ENCODE measurements around the gene FRMD4A.

DNA sequence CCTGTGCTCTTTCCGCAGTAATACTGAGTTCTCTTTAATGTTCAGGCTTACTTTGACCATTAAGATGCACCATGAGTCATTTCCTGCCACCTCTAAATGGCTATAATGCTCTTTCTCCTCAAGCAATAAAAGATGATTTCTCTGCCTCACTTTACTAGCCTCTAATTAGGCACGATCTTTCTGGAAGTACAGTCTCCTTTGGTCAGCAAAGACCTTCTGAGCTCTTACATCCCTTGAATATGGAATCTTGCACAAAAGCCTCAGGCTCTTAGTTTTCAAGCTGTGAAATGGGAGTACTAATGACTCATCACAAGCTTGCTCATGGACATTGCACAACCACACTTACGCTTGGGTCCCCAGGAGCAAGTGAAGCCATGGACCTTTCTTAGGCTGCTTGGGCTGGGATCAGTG, 85.9 kb downstream of the FRMD4A start:
- TF ChIP-seq, protein P1, sequence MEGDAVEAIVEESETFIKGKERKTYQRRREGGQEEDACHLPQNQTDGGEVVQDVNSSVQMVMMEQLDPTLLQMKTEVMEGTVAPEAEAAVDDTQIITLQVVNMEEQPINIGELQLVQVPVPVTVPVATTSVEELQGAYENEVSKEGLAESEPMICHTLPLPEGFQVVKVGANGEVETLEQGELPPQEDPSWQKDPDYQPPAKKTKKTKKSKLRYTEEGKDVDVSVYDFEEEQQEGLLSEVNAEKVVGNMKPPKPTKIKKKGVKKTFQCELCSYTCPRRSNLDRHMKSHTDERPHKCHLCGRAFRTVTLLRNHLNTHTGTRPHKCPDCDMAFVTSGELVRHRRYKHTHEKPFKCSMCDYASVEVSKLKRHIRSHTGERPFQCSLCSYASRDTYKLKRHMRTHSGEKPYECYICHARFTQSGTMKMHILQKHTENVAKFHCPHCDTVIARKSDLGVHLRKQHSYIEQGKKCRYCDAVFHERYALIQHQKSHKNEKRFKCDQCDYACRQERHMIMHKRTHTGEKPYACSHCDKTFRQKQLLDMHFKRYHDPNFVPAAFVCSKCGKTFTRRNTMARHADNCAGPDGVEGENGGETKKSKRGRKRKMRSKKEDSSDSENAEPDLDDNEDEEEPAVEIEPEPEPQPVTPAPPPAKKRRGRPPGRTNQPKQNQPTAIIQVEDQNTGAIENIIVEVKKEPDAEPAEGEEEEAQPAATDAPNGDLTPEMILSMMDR (IDR thresholded peaks at IDR 0.05 in 2 of 3, conservative IDR thresholded peaks at IDR 0.05 in 1 of 3; ENCODE audit: control insufficient read depth in 2 of 3, extremely low read depth in 1 of 3, insufficient read depth in 1 of 3, low read depth in 3 of 3, low read length in 3 of 3): no peak
- TF ChIP-seq, protein P2, sequence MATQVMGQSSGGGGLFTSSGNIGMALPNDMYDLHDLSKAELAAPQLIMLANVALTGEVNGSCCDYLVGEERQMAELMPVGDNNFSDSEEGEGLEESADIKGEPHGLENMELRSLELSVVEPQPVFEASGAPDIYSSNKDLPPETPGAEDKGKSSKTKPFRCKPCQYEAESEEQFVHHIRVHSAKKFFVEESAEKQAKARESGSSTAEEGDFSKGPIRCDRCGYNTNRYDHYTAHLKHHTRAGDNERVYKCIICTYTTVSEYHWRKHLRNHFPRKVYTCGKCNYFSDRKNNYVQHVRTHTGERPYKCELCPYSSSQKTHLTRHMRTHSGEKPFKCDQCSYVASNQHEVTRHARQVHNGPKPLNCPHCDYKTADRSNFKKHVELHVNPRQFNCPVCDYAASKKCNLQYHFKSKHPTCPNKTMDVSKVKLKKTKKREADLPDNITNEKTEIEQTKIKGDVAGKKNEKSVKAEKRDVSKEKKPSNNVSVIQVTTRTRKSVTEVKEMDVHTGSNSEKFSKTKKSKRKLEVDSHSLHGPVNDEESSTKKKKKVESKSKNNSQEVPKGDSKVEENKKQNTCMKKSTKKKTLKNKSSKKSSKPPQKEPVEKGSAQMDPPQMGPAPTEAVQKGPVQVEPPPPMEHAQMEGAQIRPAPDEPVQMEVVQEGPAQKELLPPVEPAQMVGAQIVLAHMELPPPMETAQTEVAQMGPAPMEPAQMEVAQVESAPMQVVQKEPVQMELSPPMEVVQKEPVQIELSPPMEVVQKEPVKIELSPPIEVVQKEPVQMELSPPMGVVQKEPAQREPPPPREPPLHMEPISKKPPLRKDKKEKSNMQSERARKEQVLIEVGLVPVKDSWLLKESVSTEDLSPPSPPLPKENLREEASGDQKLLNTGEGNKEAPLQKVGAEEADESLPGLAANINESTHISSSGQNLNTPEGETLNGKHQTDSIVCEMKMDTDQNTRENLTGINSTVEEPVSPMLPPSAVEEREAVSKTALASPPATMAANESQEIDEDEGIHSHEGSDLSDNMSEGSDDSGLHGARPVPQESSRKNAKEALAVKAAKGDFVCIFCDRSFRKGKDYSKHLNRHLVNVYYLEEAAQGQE (IDR thresholded peaks at IDR 0.05; ENCODE audit: low read depth, low read length): no peak
- no peak for TF ChIP-seq PAX8 (IDR thresholded peaks at IDR 0.05)
- TF ChIP-seq POLR2A (IDR thresholded peaks at IDR 0.05; ENCODE audit: low read depth, low read length): no peak

Data from GM12878 (cell line).